HG03457 (cell line): ENCODE results near the gene GABBR1.
A peak's percentile ranks its signal among the peaks of the same experiment; 100 is the strongest.

Experiments used
- ATAC-seq: cut with Tn5 transposase; IDR thresholded peaks from one replicate; pipeline ENCODE4 v1.9.1; 2021; ENCODE audit warnings: moderate number of reproducible peaks; ENCODE audit not compliant: unreplicated experiment

The GABBR1 gene

DNA sequence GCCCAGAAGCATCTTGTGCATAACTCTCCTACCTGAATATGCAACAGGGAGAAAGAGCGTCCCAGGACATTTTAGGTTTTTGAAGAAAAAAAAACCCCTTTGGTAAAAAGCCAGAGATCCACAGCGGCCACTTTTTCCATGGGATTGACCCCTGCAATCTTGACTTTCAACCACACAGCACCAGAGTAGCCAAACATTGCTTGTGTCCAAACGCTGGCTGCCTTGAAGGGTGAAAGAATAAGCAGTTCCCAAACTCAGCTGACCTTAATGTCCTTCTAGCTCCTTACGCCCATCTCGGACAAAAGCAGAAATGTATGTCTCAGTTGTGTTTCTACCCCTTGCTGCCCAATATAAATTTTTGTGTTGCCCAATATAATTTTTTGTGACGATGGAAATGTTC is 22.7 kb upstream of the GABBR1 start:
- no peak for ATAC-seq

DNA sequence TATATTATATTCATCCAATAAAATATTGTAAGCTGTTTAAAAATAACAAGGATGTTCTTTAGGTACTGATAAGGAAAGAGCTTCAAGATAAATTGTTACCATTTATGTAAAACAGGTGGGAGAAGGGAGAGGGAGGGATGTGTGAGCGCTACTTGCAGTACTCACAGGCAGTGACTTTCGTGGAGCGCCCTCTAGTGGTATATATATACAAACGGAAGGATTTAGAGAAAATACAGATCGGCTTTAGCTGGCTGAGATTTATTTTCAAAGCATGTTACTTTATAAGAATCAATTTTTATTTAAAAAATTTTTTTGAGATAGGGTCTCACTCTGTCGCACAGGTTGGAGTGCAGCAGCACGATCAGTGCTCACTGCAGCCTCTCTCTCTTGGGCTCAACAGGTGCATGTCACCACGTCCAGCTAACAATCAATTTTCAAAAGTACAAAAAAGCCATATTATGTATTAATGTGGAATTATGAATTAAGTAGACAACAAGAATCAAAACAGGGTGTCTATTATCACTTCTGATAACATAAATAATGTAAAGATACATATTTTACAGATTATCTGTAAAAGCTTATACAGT is 20.6 kb upstream of the GABBR1 start:
- ATAC-seq, result no peak

DNA sequence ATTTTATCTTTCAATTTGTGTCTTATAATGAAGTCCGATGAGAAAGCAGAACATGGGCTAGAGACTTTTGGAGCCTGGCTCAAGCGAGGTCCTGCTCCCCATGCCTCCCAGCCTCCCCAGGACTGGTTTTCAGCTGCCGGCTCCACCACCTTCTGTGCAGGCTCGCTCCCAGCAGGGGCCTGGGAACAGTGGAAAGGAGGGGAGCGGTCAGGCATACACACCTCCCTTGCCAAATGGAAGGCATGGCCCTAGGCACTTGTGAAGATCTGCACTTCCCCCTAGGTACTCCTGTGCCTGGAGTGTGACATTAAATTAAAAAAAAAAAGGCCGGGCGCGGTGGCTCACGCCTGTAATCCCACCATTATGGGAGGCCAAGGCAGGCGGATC is 19.2 kb upstream of the GABBR1 start:
- no peak for ATAC-seq

DNA sequence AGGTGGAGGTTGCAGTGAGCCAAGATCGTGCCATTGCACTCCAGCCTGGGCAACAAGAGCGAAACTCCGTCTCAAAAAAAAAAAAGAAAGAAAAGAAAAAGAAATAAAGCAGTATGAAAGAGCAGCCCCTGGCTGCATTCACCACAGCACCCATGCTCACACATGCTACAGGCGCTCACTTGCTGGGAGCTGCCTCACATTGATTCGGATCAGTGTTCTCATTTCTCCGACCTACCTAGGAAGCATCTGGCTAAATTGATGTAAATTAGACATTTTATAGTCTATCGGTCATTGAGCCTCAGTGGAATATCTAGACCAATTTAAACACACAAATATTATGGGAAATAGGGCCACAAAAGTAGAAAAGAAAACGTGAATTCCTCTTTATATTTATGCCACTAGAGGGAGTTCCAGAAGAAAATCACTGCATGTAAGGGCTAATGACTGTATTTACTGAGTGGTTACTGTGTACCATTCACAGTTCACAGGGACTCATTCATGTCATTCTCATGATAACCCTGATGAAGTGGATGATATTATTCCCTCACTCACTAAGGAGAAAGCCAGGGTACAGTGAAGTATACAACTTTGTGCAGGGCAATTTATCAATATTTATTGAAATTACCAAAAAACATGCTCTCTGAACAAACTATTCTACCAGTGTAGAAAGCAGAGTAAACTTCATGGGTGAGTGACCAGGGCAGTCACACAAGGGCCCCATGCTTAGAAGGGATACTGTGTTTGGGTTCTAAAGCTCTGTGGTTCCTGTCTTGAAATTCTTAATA is 18.6 kb upstream of the GABBR1 start:
- no peak for ATAC-seq

DNA sequence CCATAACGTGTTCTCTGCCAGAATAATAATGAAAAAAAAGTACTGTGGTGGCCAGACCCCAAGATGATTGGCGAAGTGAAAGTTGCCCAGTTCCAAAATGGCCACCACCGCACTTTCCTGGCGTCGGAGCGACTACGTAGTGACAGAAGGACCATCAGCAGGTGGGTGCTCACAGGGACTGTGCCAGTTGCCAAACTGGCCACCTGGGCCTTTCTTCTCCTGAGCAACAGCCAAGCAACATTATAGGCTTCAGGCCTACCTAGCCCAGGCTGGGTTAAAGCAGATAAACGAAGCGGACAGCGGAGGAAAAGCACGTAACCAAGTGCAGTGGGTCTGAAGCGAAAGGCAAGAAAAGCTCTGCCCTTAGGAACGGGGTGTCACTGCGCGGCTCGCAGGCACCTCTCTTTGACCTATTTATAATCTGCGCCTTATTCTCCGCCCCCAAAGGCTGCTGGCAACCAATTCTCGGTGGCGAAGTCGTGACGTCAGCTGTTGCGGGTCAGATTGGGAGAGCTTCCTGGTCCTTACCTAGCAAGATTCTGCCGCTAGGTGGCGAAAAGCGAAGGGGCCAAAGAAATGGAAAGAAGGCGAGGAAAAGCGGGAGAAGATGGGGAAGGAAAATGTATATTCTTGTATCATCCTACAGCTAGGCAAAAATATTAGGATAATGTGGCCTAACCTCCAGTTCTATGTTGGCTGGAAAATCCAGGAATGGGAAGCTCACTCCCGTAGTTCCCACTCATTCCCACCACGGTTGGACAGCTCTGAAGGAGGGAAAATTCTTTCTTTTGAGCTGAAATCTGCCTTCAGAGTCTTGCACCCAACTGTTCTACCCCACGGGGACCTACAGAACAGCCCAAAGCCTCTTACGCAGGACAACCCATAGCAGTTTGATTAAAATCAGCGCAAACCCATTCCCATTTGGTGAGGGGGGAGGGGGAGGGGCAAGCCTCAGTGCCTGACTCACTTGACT is 17.0 kb upstream of the GABBR1 start:
- ATAC-seq, result peak; percentile 84

DNA sequence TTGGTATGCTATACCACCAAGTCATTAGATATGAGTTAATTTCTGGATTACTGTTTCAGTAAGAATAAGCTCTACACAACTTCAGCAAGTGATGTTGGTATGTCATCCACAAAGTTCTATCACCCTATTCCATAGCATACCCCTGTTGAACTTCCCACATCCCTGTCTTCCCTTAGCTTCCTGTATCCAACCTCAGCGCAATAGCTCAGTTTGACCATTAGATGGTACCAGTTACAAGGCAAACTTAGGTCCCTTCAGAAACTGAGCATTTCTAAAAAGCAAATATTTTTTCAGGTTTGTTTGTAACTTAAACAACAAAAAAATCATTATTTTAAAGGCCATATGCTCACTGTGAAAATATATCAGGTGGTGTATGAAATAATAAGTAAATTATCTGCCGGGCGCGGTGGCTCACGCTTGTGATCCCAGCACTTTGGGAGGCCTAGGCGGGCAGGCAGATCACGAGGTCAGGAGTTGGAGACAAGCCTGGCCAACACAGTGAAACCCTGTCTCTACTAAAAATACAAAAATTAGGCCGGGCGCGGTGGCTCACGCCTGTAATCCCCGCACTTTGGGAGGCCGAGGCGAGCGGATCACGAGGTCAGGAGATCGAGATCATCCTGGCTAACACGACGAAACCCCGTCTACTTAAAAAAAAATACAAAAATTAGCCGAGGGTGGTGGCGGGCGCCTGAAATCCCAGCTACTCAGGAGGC is 15.1 kb upstream of the GABBR1 start:
- ATAC-seq, result no peak

DNA sequence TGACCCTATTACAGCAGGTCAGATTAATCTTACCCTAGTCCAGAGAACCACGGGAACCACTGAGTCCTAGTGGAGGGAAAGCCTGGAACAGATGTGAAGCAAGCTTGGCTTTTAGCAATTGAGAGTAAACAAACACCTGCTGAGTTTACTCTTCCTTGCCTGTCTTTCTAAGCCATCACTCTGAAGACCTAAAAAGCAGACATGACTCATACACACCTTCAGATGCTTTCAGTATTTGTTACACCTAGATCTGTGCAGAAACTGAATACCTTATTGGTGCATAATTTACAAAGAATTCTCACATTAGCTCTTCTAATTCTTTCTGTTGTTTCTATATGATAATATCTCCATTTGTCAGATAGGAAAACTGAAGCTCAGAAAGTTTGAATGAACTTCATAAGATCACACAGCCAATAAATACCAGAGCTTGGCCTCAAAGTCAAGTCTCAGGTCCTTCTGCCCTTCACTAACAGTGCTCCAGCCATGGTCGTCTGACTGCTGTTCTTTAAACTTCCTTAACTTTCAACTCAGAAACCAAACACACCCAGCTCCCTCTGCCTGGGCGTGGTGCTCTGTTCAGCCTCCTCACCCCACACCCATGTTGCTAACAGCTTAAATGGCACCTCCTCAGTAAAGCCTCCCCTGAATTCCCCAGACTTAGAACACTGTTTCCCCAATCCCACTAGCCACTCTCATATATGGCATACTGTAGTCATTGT is 8.6 kb upstream of the GABBR1 start:
- no peak for ATAC-seq

DNA sequence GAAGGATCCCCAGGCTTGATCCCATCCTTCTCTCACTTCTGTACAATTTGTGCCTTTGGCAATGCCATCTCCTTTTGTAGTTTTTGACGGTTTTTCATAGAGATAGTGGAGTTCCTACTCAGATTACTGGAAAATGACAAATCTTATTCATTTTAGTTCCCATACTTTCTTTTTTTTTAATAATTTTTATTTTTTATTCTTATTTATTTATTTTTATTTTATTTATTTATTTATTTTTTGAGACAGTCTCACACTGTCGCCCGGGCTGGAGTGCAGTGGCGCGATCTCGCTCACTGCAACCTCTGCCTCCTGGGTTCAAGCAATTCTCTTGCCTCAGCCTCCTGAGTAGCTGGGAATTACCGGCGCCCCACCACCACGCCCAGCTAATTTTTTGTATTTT is 4.3 kb upstream of the GABBR1 start:
- ATAC-seq, result no peak

DNA sequence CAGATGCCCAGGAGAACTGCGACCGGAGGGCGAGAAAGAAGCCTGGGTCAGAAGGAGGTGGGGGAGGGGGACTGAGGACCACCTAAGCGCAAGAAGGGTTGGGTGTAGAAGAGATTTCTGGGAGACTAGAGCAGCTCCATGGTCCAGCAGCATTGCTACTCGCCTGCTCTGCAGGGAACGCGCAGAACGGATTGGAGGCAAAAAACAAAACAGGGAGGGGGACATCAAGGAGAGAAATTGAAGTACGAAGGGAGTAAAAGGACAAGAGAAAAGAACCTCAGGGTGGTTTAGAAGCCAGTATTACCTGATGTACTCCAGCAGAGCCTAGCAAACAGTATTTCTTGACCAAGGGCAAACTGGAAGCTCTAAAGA is 537 bp upstream of the GABBR1 start:
- ATAC-seq, result no peak

DNA sequence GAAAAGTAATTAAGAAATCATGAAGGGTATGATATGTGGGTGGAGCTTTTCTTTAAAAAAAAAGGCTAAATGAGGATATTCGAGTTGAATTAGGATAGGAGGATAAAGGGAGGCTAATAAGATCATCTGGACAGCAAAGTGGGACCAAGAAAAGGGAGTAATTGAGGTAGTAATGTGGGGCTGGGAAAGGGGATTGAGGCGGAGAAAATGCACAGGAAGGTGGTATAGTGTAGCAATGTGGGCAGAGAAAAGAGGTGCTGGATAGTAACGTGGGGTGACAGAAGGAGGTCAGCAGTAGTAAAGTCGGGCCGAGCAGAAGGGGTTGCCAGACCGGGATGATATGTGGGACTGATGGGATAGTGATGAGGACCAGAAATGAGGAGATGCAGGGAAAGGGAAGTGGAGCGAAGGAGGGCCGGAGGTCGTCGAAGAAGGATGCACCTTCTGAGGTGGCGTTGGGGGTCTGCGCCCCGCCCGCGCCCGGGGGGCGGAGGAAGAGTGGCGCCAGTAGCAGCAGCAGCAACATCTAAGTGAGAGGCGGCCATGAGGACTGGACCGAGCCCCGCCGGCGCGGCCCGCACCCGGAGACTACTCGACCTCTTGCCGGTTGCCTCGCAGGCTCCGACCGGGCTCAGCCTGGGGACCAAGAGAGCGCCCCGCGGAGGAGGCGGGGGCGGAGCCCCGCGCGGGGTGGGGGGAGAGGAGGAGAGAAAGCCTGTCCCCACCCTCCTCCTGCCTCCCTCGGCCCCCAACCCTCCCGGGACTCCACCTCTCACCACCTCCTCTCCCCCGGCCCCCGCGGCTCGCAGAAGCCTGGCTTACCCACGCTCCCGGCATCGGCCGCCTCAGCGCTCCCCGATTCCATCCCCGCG is 887 bp downstream of the GABBR1 start:
- ATAC-seq, result peak; percentile 14

DNA sequence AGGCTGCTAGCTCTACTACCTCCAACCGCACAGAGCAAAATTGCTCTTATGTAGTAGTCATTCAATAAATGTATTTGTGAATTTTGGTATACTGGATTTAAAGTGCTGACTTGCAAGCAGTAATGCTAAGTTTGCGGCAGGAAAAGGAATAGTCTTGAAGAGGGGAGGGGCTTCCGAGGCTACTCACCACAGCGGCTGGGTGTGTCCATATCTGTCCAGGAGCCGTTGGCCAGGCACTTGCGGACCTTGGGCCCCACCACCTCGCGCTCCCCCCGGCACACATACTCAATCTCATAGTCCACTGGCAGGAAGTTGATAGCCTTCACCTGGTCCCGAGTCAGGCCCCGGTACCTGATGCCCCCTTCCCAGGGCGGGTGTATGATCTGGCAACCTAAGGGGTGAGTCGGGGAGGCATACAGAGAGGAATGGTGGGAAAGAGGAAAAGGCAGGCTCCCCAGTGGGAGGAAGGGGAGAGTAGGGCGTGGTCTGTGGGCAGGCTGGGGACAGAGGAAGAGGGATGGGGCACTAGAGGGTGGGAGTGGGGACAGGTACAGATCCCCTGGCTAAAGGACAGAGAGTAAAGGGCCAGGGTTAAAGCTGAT is 1.7 kb downstream of the GABBR1 start:
- ATAC-seq, result no peak

DNA sequence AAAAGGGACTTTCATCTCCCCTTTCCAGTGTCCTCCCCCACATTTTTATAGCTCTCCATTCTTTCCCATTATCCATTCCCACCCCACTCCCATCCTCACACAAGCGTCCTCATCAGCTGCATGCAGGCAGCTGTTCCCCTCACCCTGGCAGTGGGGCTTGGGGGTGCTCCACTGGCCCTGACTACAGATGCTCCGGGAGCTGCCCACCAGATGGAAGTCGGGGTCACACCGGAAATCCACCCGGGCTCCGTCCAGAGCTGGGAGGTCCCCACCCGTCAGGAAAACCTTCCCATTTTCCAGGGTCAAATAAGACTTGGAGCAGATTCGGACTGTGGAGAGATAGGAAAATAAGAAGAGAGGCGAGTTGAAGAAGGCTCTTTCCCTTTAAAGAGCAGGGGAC is 2.7 kb downstream of the GABBR1 start:
- ATAC-seq, result no peak

DNA sequence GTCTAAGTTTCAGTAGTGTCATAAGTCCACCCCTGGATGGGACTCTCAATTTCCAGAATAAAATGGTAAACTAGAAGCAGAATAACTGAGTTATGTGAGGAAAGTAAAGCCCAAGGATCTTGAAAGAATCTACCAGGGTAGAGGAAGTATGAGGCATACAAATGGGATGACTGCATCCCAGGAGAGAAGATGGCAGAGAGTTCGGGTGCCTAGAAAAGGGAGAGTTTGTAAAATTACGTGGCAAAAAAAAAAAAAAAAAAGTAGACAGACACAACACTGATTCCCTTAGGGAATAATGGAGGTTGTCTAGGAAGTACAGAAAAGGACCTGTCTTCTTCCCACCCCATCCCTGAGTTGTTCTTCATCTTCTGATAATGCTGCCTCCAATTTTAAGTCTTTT is 3.4 kb downstream of the GABBR1 start:
- no peak for ATAC-seq

DNA sequence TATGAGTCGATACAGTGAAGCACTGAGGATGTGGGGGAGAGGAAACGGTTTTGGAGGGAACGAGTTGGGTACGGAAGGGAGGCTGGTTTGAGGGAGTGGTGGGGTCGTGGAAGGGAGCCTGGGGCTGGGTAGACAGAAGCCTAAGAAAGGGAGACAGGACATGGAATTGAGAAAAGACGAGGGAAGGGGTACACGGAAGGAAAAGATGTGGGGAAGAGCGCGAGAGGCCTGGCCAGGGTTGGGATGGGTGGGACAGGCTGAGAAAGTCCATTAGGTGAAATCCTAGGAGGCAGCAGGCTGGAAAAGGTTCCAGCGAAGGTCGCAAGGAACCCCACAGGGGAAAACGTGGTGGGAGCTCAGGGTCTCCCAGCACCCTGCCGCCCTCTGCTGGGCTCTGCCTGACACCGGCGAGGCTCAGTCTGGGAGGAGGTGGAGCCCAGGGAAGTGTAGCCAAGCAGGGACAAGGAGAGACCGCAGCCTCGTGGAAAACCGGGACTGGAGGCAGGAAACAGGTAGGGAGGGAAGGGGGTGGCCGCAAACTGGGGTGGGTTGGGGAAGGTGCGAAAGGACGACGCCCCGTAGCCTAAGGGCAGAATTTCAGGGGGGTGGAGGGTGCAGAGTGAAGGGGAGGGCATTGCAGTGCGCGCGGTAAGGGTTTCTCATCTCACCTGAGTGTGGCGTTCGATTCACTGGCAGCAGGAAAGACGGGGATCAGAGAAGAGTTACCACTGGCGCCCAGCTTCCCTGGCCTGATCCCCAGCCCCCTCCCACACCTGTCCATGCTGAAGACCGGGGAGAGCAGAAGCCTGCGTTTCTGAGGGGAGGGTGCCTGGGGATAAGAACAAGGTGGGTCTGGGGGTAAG is 4.3 kb downstream of the GABBR1 start:
- no peak for ATAC-seq

DNA sequence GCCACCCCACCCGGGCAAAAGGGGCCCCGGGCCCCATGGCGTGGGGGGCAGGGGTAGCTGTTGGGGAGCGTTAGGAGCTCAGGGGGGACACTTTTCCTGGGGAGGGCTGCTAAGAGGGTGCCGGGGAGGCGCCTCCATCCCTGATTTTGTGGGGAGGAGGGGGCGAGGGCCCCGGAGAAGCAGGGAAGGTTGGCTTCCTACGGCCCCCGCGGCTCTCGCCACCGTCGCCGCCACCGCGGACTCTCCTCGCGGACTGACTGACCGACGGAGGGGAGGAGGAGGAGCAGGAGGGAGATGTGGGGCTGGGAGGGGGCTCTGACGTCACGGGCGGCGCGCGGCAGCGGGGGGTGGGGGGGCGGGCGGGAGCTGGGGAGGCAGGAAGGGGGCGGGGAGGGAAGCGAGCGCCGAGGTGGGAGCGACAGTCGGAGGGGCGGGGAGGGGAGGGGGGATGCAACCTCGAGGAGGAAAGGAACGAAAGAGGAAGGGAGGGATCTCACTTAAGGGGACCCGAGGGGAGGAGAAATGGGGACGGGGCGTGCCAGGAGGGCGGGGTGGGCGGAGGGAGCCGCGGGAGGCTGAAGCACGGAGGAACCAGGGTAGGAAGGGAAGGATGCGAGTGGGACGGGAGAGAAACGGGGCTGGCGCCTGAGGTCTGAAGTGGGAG is 5.1 kb downstream of the GABBR1 start:
- no peak for ATAC-seq

DNA sequence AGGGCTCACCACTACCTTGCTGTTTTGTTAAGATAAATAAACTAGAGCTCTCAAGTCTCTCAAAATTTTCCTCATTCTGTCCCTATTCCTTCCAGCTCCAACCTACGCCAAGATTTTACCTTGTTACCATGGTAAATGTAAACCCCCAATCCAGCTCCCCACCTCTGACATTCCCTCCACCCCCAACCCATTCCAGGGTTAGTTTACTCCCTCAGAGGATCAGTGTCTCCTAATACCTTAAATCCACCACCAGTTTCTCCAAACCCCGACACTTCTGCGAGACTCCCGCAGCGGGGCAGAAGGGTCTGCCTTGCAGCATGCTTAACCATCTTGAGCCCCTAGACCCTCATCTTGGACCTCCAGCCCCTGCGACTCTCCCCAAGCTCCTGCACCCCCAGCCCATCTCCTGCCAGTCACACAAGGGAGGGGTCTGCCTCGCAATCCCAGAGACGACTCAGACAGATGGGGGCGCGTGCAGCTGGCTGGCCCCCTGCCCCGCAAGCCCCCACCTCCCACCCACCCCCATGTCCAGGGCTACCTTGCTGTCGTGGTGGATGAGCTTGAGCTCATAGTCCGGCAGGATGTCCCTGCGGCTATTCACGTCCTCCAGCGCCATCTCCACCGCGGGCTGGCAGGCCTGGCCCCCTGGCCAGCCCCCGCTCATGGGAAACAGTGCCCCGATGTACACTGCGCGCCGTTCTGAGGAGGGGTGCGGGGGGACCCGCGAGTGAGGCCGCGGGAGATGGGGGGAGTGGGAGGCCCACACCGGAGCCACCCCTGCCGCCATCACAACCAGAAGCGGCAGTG is 5.8 kb downstream of the GABBR1 start:
- ATAC-seq, result no peak
